Caco-2 (cell line): ENCODE results near the gene CALU. TPM values are rescaled to one million over a fixed set of nuclear protein-coding genes. Genes with fewer than 3 reads are reported as not detected.

ENCODE experiments used
- BruUV-seq: library from RNA; stranded (reverse); fragments of 400-500 nt; replicated peaks from 2 replicates; lab custom pipeline; 2021; lab: Mats Ljungman, UMichigan
- CTCF ChIA-PET: fragments of 300-600 bp; sonication (Branson Sonifier 250); formaldehyde crosslinking; loops from one replicate; lab custom pipeline; 2022; ENCODE audit warnings: antibody characterized with exemption; lab: Charles Lee
- POLR2A ChIA-PET: fragments of 300-600 bp; sonication (Branson Sonifier 250); formaldehyde crosslinking; loops from one replicate; lab custom pipeline; 2022; ENCODE audit warnings: antibody characterized with exemption; lab: Charles Lee
- DNase-seq, 2 experiments: peaks; one replicate each; pipeline versions ENCODE4 v3.0.0 to v3.0.0-alpha.2; 2020 to 2022
- H3K27me3 ChIP-seq: replicated peaks from 2 replicates; pipeline ENCODE4 v1.6.0; 2011; ENCODE audit warnings: low read length; ENCODE audit not compliant: control insufficient read depth, insufficient read depth
- H3K36me3 ChIP-seq: 2 replicates; pipeline ENCODE4 v1.5.1; 2011; ENCODE audit warnings: low read length; ENCODE audit not compliant: control insufficient read depth, insufficient read depth
- H3K4me1 ChIP-seq: fragments of 250-450 bp; sonication (Bioruptor Pico); 2 replicates; pipeline ENCODE4 v1.5.1; 2020; ENCODE audit warnings: mild to moderate bottlenecking
- H3K4me3 ChIP-seq: 2 replicates; pipeline ENCODE4 v1.5.1; 2011; ENCODE audit warnings: low read depth, mild to moderate bottlenecking, control low read depth, low read length
- H3K9me3 ChIP-seq: fragments of 250-450 bp; sonication (Bioruptor Pico); 2 replicates; pipeline ENCODE4 v1.5.1; 2020; ENCODE audit warnings: mild to moderate bottlenecking, moderate library complexity
- H3K27ac Mint-ChIP-seq: one replicate; pipeline ENCODE4 v1.8.0; 2022; ENCODE audit warnings: mixed read lengths; ENCODE audit not compliant: unreplicated experiment
- H3K27me3 Mint-ChIP-seq: one replicate; pipeline ENCODE4 v1.8.0; 2022; ENCODE audit warnings: mixed read lengths; ENCODE audit not compliant: insufficient read depth, unreplicated experiment
- H3K36me3 Mint-ChIP-seq: one replicate; pipeline ENCODE4 v1.8.0; 2022; ENCODE audit warnings: mild to moderate bottlenecking, mixed read lengths; ENCODE audit not compliant: insufficient read depth, unreplicated experiment
- H3K4me1 Mint-ChIP-seq: one replicate; pipeline ENCODE4 v1.8.0; 2022; ENCODE audit warnings: low read depth, mixed read lengths; ENCODE audit not compliant: unreplicated experiment
- H3K4me3 Mint-ChIP-seq: one replicate; pipeline ENCODE4 v1.8.0; 2022; ENCODE audit warnings: mild to moderate bottlenecking, moderate library complexity, mixed read lengths; ENCODE audit not compliant: unreplicated experiment
- H3K9me3 Mint-ChIP-seq: one replicate; pipeline ENCODE4 v1.8.0; 2022; ENCODE audit warnings: mixed read lengths; ENCODE audit not compliant: unreplicated experiment
- CTCF ChIP-seq, 2 experiments: fragments of 200-600 bp in 1 of 2; IDR thresholded peaks; 1 replicate in 1 of 2; 2 replicates in 1 of 2; pipeline versions ENCODE4 v1.5.1 to v1.8.0; 2011 to 2022; ENCODE audit warnings: antibody characterized with exemption in 1 of 2, control low read depth in 1 of 2, inconsistent platforms in 1 of 2, low read depth in 1 of 2, low read length in 1 of 2, mild to moderate bottlenecking in 1 of 2, moderate library complexity in 1 of 2; ENCODE audit not compliant: insufficient read depth in 1 of 2, severe bottlenecking in 1 of 2, unreplicated experiment in 1 of 2
- intact Hi-C: fragments of 100-400 bp; cut with micrococcal nuclease; formaldehyde crosslinking; loops from one replicate; pipeline ENCODE4 v1.10.0; 2022; ENCODE audit not compliant: unreplicated experiment
- total RNA-seq: library from RNA; stranded (reverse); gene quantifications from 2 replicates; pipeline ENCODE4 v1.2.3, GENCODE V29; 2022

CALU gene
- total RNA-seq, 1 experiment from 2014 or later, result 184 TPM

GRCh38 chr7:128740996-128741395 is 1.8 kb downstream of the CALU start:
- no TSS peak for BruUV-seq
- Mint-ChIP-seq H3K36me3 (peaks cover 48% of the 10 kb centered on the region), H3K27ac (no peak overlapping the region)

GRCh38 chr7:128741491-128741890 is 2.3 kb downstream of the CALU start:
- TF ChIP-seq CTCF (IDR thresholded peaks at IDR 0.05; ENCODE audit: insufficient read depth in 1 of 2, low read depth in 1 of 2, low read length in 1 of 2, severe bottlenecking in 1 of 2, unreplicated experiment in 1 of 2), result no peak
- H3K9me3 Mint-ChIP-seq, result no peaks in the 10 kb centered on the region
- H3K36me3 Mint-ChIP-seq, result peaks cover 51% of the 10 kb centered on the region
- peaks cover 40% of the 10 kb centered on the region for H3K4me1 ChIP-seq
- H3K27me3 ChIP-seq, result no peaks in the 10 kb centered on the region
- H3K36me3 ChIP-seq, result no peaks in the 10 kb centered on the region
- DNase-seq, result no peak
- no peaks in the 10 kb centered on the region for H3K27me3 Mint-ChIP-seq
- H3K27ac Mint-ChIP-seq, result no peak overlapping the region
- intact Hi-C loops, result no loop called here
- H3K4me1 Mint-ChIP-seq, result peaks cover 28% of the 10 kb centered on the region
- ChIA-PET CTCF (no interaction called here), POLR2A (no interaction called here)
- H3K9me3 ChIP-seq, result no peaks in the 10 kb centered on the region
- H3K4me3 Mint-ChIP-seq, result no peak overlapping the region
- no TSS peak for BruUV-seq
- no peak overlapping the region for H3K4me3 ChIP-seq

More at GRCh38 chr7:128740996-128741395, 1.8 kb downstream of the CALU start:
- H3K27me3 Mint-ChIP-seq, result no peaks in the 10 kb centered on the region
- Histone ChIP-seq H3K36me3 (no peaks in the 10 kb centered on the region), H3K27me3 (no peaks in the 10 kb centered on the region), H3K9me3 (no peaks in the 10 kb centered on the region), H3K4me1 (peaks cover 40% of the 10 kb centered on the region), H3K4me3 (no peak overlapping the region; the same call in 1 of the 2 replicates)
- no peaks in the 10 kb centered on the region for H3K9me3 Mint-ChIP-seq
- peaks cover 28% of the 10 kb centered on the region for H3K4me1 Mint-ChIP-seq
- intact Hi-C loops, result no loop called here
- no peak for TF ChIP-seq CTCF (IDR thresholded peaks at IDR 0.05; ENCODE audit: insufficient read depth in 1 of 2, low read depth in 1 of 2, low read length in 1 of 2, severe bottlenecking in 1 of 2, unreplicated experiment in 1 of 2)
- H3K4me3 Mint-ChIP-seq, result no peak overlapping the region
- ChIA-PET CTCF (no interaction called here), POLR2A (no interaction called here)
- no peak for DNase-seq

- Histone ChIP-seq H3K27me3 (no peaks in the 10 kb centered on the region), H3K4me1 (peaks cover 44% of the 10 kb centered on the region), H3K4me3 (no peak overlapping the region), H3K36me3 (no peaks in the 10 kb centered on the region), H3K9me3 (no peaks in the 10 kb centered on the region)
- BruUV-seq, result no TSS peak
- DNase-seq, result no peak
- POLR2A ChIA-PET, result no interaction called here
- TF ChIP-seq CTCF (IDR thresholded peaks at IDR 0.05; ENCODE audit: insufficient read depth in 1 of 2, low read depth in 1 of 2, low read length in 1 of 2, severe bottlenecking in 1 of 2, unreplicated experiment in 1 of 2), result no peak
- H3K27ac Mint-ChIP-seq, result peak overlapping the region; percentile 20
- intact Hi-C loops, result no loop called here
- peaks cover 34% of the 10 kb centered on the region for H3K4me1 Mint-ChIP-seq
- peak overlapping the region; percentile 32 for H3K4me3 Mint-ChIP-seq
- H3K27me3 Mint-ChIP-seq, result no peaks in the 10 kb centered on the region
- no peaks in the 10 kb centered on the region for H3K9me3 Mint-ChIP-seq
- CTCF ChIA-PET, result no interaction called here
- peaks cover 58% of the 10 kb centered on the region for H3K36me3 Mint-ChIP-seq
Observed at GRCh38 chr7:128742206-128742605, 3.0 kb downstream of the CALU start.
